ENCODE results near the gene KLHL22.

- TF ChIP-seq CTCF (IDR thresholded peaks at IDR 0.05), result no peak
- no peak for TF ChIP-seq POLR2A (IDR thresholded peaks at IDR 0.05)
Measured at GRCh38 chr22:20434773-20435172, 60.8 kb downstream of the KLHL22 start.
